Chondrocyte (in vitro differentiated cells): ENCODE data around the gene SKAP1. TPM values are rescaled to one million over a fixed set of nuclear protein-coding genes. Genes with fewer than 3 reads are reported as not detected.

Experiments used
- DNase-seq: peaks from one replicate; pipeline ENCODE4 v3.0.0; 2021; ENCODE audit warnings: mixed read lengths, low spot score
- H3K27ac Mint-ChIP-seq: one replicate; pipeline ENCODE4 v1.8.0; 2021; ENCODE audit warnings: mild to moderate bottlenecking, moderate library complexity, mixed read lengths; ENCODE audit not compliant: unreplicated experiment
- H3K27me3 Mint-ChIP-seq: 2 replicates; pipeline ENCODE4 v1.8.0; 2021; ENCODE audit warnings: low read depth, mixed read lengths
- H3K36me3 Mint-ChIP-seq: 2 replicates; pipeline ENCODE4 v1.8.0; 2021; ENCODE audit warnings: low read depth, mixed read lengths
- H3K4me1 Mint-ChIP-seq: 2 replicates; pipeline ENCODE4 v1.8.0; 2021; ENCODE audit warnings: low read depth, mild to moderate bottlenecking, mixed read lengths
- H3K4me3 Mint-ChIP-seq: one replicate; pipeline ENCODE4 v1.8.0; 2021; ENCODE audit warnings: mild to moderate bottlenecking, moderate library complexity, mixed read lengths; ENCODE audit not compliant: unreplicated experiment
- H3K9me3 Mint-ChIP-seq: 2 replicates; pipeline ENCODE4 v1.8.0; 2021; ENCODE audit warnings: low read depth, mixed read lengths
- long read RNA-seq: library from polyadenylated mRNA; stranded (forward); transcript quantifications from one replicate; pipeline ENCODE4 v2.0.0, GENCODE V29; 2021
- total RNA-seq: library from RNA; stranded (reverse); gene quantifications from 3 replicates; pipeline ENCODE4 v1.2.1, GENCODE V29; 2021
- TF ChIP-seq, protein P1 (sequence below): fragments of 200-600 bp; sonication (generic); IDR thresholded peaks from 2 replicates; pipeline ENCODE4 v1.5.0; 2021; ENCODE audit warnings: antibody characterized with exemption, mild to moderate bottlenecking, moderate library complexity

Gene SKAP1
- not detected in 3 replicates for total RNA-seq
- long read RNA-seq, result 0 reads

DNA sequence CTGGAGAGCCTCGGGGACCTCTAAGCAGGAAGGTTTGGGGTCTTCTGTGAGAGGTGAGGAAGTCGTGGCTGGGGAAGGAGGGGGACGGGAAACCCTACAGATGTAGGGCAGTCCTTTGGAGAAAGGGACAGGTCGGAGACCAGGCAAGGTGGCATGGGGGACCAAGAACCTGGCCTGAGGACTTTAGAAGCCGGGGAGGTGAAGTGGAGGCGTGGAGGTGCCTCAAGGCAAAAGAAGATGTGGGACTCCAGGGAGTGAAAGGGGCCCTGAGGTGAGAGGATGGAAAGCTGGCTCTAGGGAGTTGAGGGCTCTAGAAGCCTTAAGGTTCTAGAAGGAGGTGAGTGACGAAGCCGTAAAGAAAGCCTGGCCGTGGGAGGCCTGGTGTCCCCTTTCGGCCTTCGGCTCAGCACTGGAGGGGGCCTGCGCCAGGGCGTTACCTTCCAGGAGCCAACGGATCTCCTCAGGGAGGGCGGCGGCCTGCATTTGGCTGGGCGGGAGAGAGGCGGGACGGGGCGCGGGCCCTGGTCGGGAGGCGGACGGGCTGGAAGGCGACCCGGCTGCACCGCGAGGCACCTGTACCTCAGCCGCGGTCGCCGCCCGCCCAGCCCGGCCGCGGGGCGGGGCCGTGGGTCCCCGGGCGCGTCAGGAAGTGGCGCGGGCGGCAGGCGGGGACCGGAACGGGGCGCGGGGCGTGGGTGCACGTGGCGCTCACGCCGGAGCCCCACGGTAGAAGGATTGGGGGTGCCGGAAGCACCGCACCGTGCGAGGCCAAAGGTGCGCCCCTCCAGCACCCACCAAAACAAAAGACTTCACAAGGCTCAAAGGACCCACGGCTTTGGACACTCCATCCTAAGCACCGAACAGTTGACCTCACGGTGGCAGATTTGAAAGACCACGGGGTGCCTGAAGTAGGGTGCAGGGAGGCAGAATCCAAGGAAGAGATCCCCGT is at the start of gene SKAP1:
TSS of gene SKAP1 (minus strand) at position 577 of the 949 bp plus-strand sequence.
- TF ChIP-seq, protein P1, sequence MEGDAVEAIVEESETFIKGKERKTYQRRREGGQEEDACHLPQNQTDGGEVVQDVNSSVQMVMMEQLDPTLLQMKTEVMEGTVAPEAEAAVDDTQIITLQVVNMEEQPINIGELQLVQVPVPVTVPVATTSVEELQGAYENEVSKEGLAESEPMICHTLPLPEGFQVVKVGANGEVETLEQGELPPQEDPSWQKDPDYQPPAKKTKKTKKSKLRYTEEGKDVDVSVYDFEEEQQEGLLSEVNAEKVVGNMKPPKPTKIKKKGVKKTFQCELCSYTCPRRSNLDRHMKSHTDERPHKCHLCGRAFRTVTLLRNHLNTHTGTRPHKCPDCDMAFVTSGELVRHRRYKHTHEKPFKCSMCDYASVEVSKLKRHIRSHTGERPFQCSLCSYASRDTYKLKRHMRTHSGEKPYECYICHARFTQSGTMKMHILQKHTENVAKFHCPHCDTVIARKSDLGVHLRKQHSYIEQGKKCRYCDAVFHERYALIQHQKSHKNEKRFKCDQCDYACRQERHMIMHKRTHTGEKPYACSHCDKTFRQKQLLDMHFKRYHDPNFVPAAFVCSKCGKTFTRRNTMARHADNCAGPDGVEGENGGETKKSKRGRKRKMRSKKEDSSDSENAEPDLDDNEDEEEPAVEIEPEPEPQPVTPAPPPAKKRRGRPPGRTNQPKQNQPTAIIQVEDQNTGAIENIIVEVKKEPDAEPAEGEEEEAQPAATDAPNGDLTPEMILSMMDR, result no peak
- no peak within 1 kb of the TSS for H3K27ac Mint-ChIP-seq
- no peaks in the 10 kb centered on the region for H3K9me3 Mint-ChIP-seq
- no peak for DNase-seq
- H3K27me3 Mint-ChIP-seq, result peaks cover 80% of the 10 kb centered on the region
- H3K4me3 Mint-ChIP-seq, result no peak within 1 kb of the TSS
- no peaks in the 10 kb centered on the region for H3K4me1 Mint-ChIP-seq
- peaks cover 4% of the 10 kb centered on the region for H3K36me3 Mint-ChIP-seq

DNA sequence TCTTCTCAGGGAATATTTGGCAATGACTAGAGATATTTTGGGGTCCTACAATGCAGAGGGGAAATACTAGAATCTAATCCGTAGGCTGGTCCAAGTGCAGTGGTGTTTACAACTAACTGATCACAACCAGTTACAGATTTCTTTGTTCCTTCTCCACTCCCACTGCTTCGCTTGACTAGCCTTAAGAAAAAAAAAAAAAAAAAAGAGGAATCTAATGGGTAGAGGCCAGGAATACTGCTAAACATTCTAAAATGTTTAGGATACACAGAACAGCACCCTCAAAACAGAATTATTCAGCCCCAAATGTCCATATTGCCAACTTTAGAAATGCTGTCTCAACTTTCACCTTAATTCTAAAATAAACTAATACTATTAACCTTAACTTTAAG is 49.0 kb upstream of the SKAP1 start:
- TF ChIP-seq, protein P1, result no peak
- peaks cover 26% of the 10 kb centered on the region for H3K27me3 Mint-ChIP-seq
- no peak overlapping the region for H3K27ac Mint-ChIP-seq
- no peaks in the 10 kb centered on the region for H3K9me3 Mint-ChIP-seq
- peaks cover 12% of the 10 kb centered on the region for H3K4me1 Mint-ChIP-seq
- H3K36me3 Mint-ChIP-seq, result no peaks in the 10 kb centered on the region
- no peak overlapping the region for H3K4me3 Mint-ChIP-seq
- DNase-seq, result no peak

DNA sequence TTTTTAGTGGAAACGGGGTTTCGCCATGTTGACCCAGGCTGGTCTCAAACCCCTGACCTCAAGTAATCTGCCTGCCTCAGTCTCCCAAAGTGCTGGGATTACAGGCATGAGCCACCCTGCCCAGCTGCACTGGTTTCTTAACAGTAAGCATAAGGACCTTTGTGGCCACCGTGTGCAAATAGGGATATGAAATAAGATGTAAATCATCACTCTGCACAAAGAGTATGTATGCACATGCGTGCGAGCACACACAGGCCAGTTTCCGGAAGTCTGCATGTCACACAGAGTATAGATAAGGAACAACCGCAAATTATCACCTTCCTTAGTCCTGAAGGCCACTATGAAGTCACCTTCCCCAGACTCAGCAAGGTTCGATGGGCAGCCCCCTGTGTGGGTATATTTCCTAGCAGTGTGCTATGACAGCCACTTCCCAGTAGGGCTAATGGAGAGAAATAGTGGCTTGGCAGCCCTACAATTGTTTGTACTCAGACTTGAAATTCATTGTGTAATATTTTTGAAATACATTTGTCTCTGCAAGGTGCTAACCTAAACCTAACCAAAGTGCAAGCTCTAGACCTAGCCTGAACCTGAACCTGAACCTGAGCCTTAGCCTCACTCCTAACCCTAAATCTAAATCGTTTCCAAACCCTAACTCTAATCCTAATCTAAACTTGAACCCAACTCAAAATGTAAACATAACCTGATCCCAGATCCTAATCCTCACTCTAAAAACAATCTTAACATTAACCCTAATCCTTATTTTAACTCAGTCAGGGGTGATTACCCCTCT is 48.4 kb upstream of the SKAP1 start:
- no peak overlapping the region for H3K27ac Mint-ChIP-seq
- no peak for DNase-seq
- H3K9me3 Mint-ChIP-seq, result no peaks in the 10 kb centered on the region
- TF ChIP-seq, protein P1, result no peak
- H3K4me1 Mint-ChIP-seq, result peaks cover 9% of the 10 kb centered on the region
- H3K27me3 Mint-ChIP-seq, result peaks cover 29% of the 10 kb centered on the region
- no peak overlapping the region for H3K4me3 Mint-ChIP-seq
- H3K36me3 Mint-ChIP-seq, result no peaks in the 10 kb centered on the region

DNA sequence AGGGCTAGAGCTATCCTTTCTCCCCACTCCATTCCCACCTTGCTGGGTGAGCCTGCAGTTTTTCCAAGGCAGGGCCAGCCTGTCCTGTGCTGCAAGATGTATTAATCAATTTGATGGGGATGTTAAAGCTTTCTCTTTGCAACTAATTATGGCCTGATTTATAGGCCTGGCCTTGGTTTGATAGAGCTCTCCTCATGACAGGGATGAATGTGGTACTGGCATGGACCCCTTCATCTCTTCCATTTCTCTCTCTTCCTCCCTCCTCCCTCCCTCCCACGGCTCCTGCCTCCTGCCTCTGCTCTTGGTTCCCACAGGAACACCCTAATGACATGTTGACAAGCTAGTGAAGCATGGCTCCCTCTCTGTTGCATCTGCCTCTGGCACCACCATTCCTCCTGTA is 47.2 kb upstream of the SKAP1 start:
- Mint-ChIP-seq H3K4me1 (no peaks in the 10 kb centered on the region), H3K36me3 (no peaks in the 10 kb centered on the region), H3K9me3 (no peaks in the 10 kb centered on the region), H3K4me3 (no peak overlapping the region), H3K27ac (no peak overlapping the region), H3K27me3 (peaks cover 30% of the 10 kb centered on the region)
- TF ChIP-seq, protein P1, result no peak
- DNase-seq, result no peak
